GM03348 (cell line): ENCODE data around the gene TMEM72.

Source experiments
- DNase-seq: peaks from one replicate; pipeline ENCODE4 v3.0.0; 2012; ENCODE audit warnings: low spot score

The TMEM72 gene

GRCh38 chr10:44920252-44920651 lies 9.1 kb downstream of the TMEM72 start:
- DNase-seq, result no peak

- DNase-seq, result no peak
Measured at GRCh38 chr10:44921061-44921460, 9.9 kb downstream of the TMEM72 start.

GRCh38 chr10:44921506-44921905 lies 10.4 kb downstream of the TMEM72 start:
- no peak for DNase-seq

- no peak for DNase-seq
Measured at GRCh38 chr10:44922021-44922420, 10.9 kb downstream of the TMEM72 start.

- no peak for DNase-seq
Measured at GRCh38 chr10:44922796-44923545, 11.8 kb downstream of the TMEM72 start.

GRCh38 chr10:44923611-44924010 lies 12.5 kb downstream of the TMEM72 start:
- no peak for DNase-seq

- no peak for DNase-seq
Measured at GRCh38 chr10:44924261-44925040, 13.3 kb downstream of the TMEM72 start.

- no peak for DNase-seq
Measured at GRCh38 chr10:44925224-44925623, 14.1 kb downstream of the TMEM72 start.

- DNase-seq, result no peak
Measured at GRCh38 chr10:44925811-44926750, 14.9 kb downstream of the TMEM72 start.

GRCh38 chr10:44926751-44927351 lies 15.7 kb downstream of the TMEM72 start:
- DNase-seq, result no peak

- no peak for DNase-seq
Measured at GRCh38 chr10:44927352-44927751, 16.2 kb downstream of the TMEM72 start.

GRCh38 chr10:44928462-44928861 lies 17.3 kb downstream of the TMEM72 start:
- no peak for DNase-seq

GRCh38 chr10:44929356-44930255 lies 18.5 kb downstream of the TMEM72 start:
- no peak for DNase-seq

- DNase-seq, result no peak
Measured at GRCh38 chr10:44930904-44931620, 19.9 kb downstream of the TMEM72 start.

GRCh38 chr10:44931621-44932516 lies 20.7 kb downstream of the TMEM72 start:
- no peak for DNase-seq

GRCh38 chr10:44932517-44933450 lies 21.6 kb downstream of the TMEM72 start:
- DNase-seq, result peak; percentile 90

- no peak for DNase-seq
Measured at GRCh38 chr10:44933451-44934321, 22.5 kb downstream of the TMEM72 start.
